GM12892 (cell line): ENCODE measurements around the gene CACNB4.

Source experiments
- POLR2A ChIP-seq: IDR thresholded peaks from 2 replicates; pipeline ENCODE4 v1.6.1; 2011; ENCODE audit warnings: low read depth, low read length, control low read depth
- TAF1 ChIP-seq: IDR thresholded peaks from 2 replicates; pipeline ENCODE4 v1.6.1; 2011; ENCODE audit warnings: low read depth, mild to moderate bottlenecking, control low read depth, low read length, borderline replicate concordance

- TF ChIP-seq POLR2A (no peak), TAF1 (no peak)
Measured at GRCh38 chr2:151861174-151861573, 237.7 kb downstream of the CACNB4 start.
